Endothelial cell of umbilical vein (primary cell): ENCODE measurements around the gene SPSB2. TPM values are rescaled to one million over a fixed set of nuclear protein-coding genes. Genes with fewer than 3 reads are reported as not detected.

Experiments
- BruUV-seq: library from RNA; stranded (reverse); fragments of 400-500 nt; replicated peaks from 2 replicates; lab custom pipeline; 2021; lab: Mats Ljungman, UMichigan
- CTCF ChIA-PET: fragments of 300-600, 350-600 bp; sonication (Branson Sonifier 250); formaldehyde crosslinking; loops from one replicate; lab custom pipeline; 2021; ENCODE audit warnings: antibody characterized with exemption, inconsistent platforms; lab: Charles Lee
- POLR2A ChIA-PET: fragments of 300-600, 350-600 bp; sonication (Branson Sonifier 250); formaldehyde crosslinking; loops from one replicate; lab custom pipeline; 2021; ENCODE audit warnings: antibody characterized with exemption, inconsistent platforms; lab: Charles Lee
- DNase-seq: peaks from one replicate; pipeline ENCODE4 v3.0.0-alpha.2; 2011; ENCODE audit warnings: low read depth, low spot score
- FAIRE-seq: peaks from 2 replicates; lab custom pipeline; 2011; peaks lifted over from hg19 to GRCh38; lab: Jason Lieb, UNC
- H2AFZ ChIP-seq: 2 replicates; pipeline ENCODE4 v1.6.0; 2012; ENCODE audit warnings: low read depth, low read length, control low read depth, inconsistent platforms
- H3K27ac ChIP-seq: 2 replicates; pipeline ENCODE4 v1.5.1; 2011; ENCODE audit warnings: low read depth, mild to moderate bottlenecking, control low read depth, low read length, moderate library complexity; ENCODE audit not compliant: insufficient read depth
- H3K27me3 ChIP-seq, 2 experiments: 2 replicates each; pipeline versions ENCODE4 v1.6.0 to v1.6.1; 2011; ENCODE audit warnings: low read length in 2 of 2, mixed read lengths in 1 of 2; ENCODE audit not compliant: control insufficient read depth in 2 of 2, insufficient read depth in 2 of 2
- H3K36me3 ChIP-seq, 2 experiments: 2 replicates in 1 of 2; 3 replicates in 1 of 2; pipeline ENCODE4 v1.5.1; 2011; ENCODE audit warnings: low read length in 2 of 2, mild to moderate bottlenecking in 1 of 2, moderate library complexity in 1 of 2; ENCODE audit not compliant: control insufficient read depth in 2 of 2, insufficient read depth in 2 of 2; ENCODE audit errors: extremely low read depth in 1 of 2
- H3K4me1 ChIP-seq: 3 replicates; pipeline ENCODE4 v1.5.1; 2011; ENCODE audit warnings: mild to moderate bottlenecking, low read length; ENCODE audit not compliant: control insufficient read depth, insufficient read depth; ENCODE audit errors: extremely low read depth
- H3K4me2 ChIP-seq: 2 replicates; pipeline ENCODE4 v1.6.1; 2011; ENCODE audit warnings: low read length, control low read depth, mixed read lengths; ENCODE audit not compliant: insufficient read depth
- H3K4me3 ChIP-seq, 3 experiments: fragments of 200-600 bp in 1 of 3; sonication (generic), shearing (Covaris generic) in 1 of 3; replicated peaks in 1 of 3; 2 replicates each; pipeline ENCODE4 v1.5.1; 2011 to 2016; ENCODE audit warnings: control low read depth in 3 of 3, low read length in 3 of 3, mild to moderate bottlenecking in 2 of 3, inconsistent platforms in 1 of 3, low read depth in 1 of 3, moderate library complexity in 1 of 3; ENCODE audit not compliant: insufficient read depth in 1 of 3
- H3K79me2 ChIP-seq: 2 replicates; pipeline ENCODE4 v1.6.0; 2012; ENCODE audit warnings: low read length, inconsistent platforms; ENCODE audit not compliant: control insufficient read depth, insufficient read depth
- H3K9ac ChIP-seq: replicated peaks from 2 replicates; pipeline ENCODE3; 2011; ENCODE audit warnings: low read length, control low read depth; ENCODE audit not compliant: insufficient read depth; ENCODE audit errors: extremely low read depth
- H3K9me1 ChIP-seq: replicated peaks from 3 replicates; pipeline ENCODE4 v1.6.0; 2011; ENCODE audit warnings: mild to moderate bottlenecking, low read length; ENCODE audit not compliant: control insufficient read depth, insufficient read depth; ENCODE audit errors: extremely low read depth
- H3K9me3 ChIP-seq: replicated peaks from 2 replicates; pipeline ENCODE4 v1.5.1; 2012; ENCODE audit warnings: low read length, inconsistent platforms; ENCODE audit not compliant: control insufficient read depth, insufficient read depth
- H4K20me1 ChIP-seq: replicated peaks from 2 replicates; pipeline ENCODE3; 2011; ENCODE audit warnings: mild to moderate bottlenecking, low read length; ENCODE audit not compliant: control insufficient read depth, insufficient read depth; ENCODE audit errors: extremely low read depth
- CTCF ChIP-seq, 2 donors: IDR thresholded peaks; 1 replicate in 1 of 2; 2 replicates in 1 of 2; pipeline ENCODE4 v1.5.1; 2011; ENCODE audit warnings: low read length in 2 of 2, mild to moderate bottlenecking in 2 of 2, moderate library complexity in 2 of 2, control low read depth in 1 of 2, inconsistent platforms in 1 of 2, low read depth in 1 of 2; ENCODE audit not compliant: insufficient read depth in 1 of 2; ENCODE audit errors: extremely low read depth in 1 of 2
- POLR2AphosphoS5 ChIP-seq: IDR thresholded peaks from 2 replicates; pipeline ENCODE4 v1.6.1; 2012; ENCODE audit warnings: low read depth, mild to moderate bottlenecking, control low read depth, low read length, moderate library complexity; ENCODE audit not compliant: insufficient read depth
- dilution Hi-C: fragments of 300-500 bp; cut with MboI; formaldehyde crosslinking; loops from one replicate; pipeline ENCODE4 v1.15.0; 2019; ENCODE audit warnings: low sequenced_read_pairs; ENCODE audit not compliant: extremely low pct_ligation_motif_present
- intact Hi-C: fragments of 100-400 bp; cut with micrococcal nuclease; formaldehyde crosslinking; loops from one replicate; pipeline ENCODE4 v1.10.0; 2022
- polyA plus RNA-seq, 4 experiments: library from polyadenylated mRNA; depleted of rRNA in 3 of 4; stranded (reverse) in 3 of 4; unstranded in 1 of 4; fragments of >200 nt; gene quantifications; 2 replicates each; pipeline versions ENCODE4 v1.2.1 to v1.2.3, GENCODE V29; 2011 to 2012; ENCODE audit warnings: missing spikeins in 1 of 4
- total RNA-seq: library from RNA; stranded (reverse); gene quantifications from 2 replicates; pipeline ENCODE4 v1.2.3, GENCODE V29; 2021

SPSB2 gene
- total and polyA plus RNA-seq, 2 donors (not counting 3 experiments of a cell fraction or from before 2014, with no cell fraction given): 3.8 to 6.9 TPM

GRCh38 chr12:6868211-6869048 lies 4.7 kb downstream of the SPSB2 start:
- Histone ChIP-seq H3K4me2 (peak overlapping the region; percentile 75), H3K9me1 (no peaks in the 10 kb centered on the region), H3K27me3 (no peaks in the 10 kb centered on the region), H3K36me3 (peaks cover 2 to 30% of the 10 kb centered on the region in 2 experiments), H3K9me3 (no peaks in the 10 kb centered on the region), H4K20me1 (no peaks in the 10 kb centered on the region), H2AFZ (no peak overlapping the region), H3K4me3 (peak overlapping the region; percentile 60 to 95 (median 75)), H3K79me2 (peaks cover 40% of the 10 kb centered on the region), H3K27ac (no peak overlapping the region), H3K4me1 (peaks cover 36% of the 10 kb centered on the region), H3K9ac (peak overlapping the region; percentile 67)
- POLR2A ChIA-PET: interaction anchor here (1.1 to 2.4 kb wide), 5 partner anchors 16 to 76 kb away, joined by 3 to 48 read pairs (median 8); partner anchors contain the start of genes C12orf57, CDCA3, LRRC23 and RNU7-1
- DNase-seq: no peak
- dilution Hi-C loops (no loop called here), intact Hi-C loops (loop anchor here (1.0 kb wide), 4 partner anchors 16 to 97 kb away; partner anchors contain the start of genes RNU7-1 and USP5)
- TF ChIP-seq POLR2AphosphoS5: no peak
- peak in 1 of 2 donors; percentile 25 for TF ChIP-seq CTCF (IDR thresholded peaks at IDR 0.05; ENCODE audit: extremely low read depth in 1 of 2, insufficient read depth in 1 of 2, low read depth in 1 of 2, low read length in 2 of 2)
- CTCF ChIA-PET: interaction anchor here (0.9 to 3.9 kb wide), 17 partner anchors 10 to 246 kb away, joined by 3 to 43 read pairs (median 7); partner anchors contain the start of genes C12orf57, C1RL, CDCA3 and RNU7-1
- peak; percentile 81 for FAIRE-seq
- BruUV-seq: no TSS peak
